HepG2 (cell line): ENCODE results near the gene ZP2. TPM values are rescaled to one million over a fixed set of nuclear protein-coding genes. Genes with fewer than 3 reads are reported as not detected.

Experiments
- ATAC-seq: fragments of 200-7000 bp; cut with Tn5 transposase; 3 replicates; pipeline ENCODE4 v1.9.1; 2020; ENCODE audit warnings: mild to moderate bottlenecking, moderate library complexity
- BruUV-seq: library from RNA; stranded (reverse); fragments of 400-500 nt; replicated peaks from 2 replicates; lab custom pipeline; 2021; lab: Mats Ljungman, UMichigan
- CTCF ChIA-PET: fragments of 300-600 bp; formaldehyde crosslinking; extraction: SDS; loops from one replicate; lab custom pipeline; 2021; ENCODE audit warnings: low total read pairs, inconsistent platforms, low intra/inter-chr PET ratio; lab: Yijun Ruan, JAX
- POLR2A ChIA-PET: fragments of 350-600 bp; sonication (Branson Sonifier 250); formaldehyde crosslinking; loops from one replicate; lab custom pipeline; 2020; ENCODE audit warnings: antibody characterized with exemption, inconsistent platforms; lab: Yijun Ruan, JAX
- DNase-seq: peaks from one replicate; pipeline ENCODE4 v3.0.0-alpha.2; 2015; ENCODE audit warnings: low spot score
- FAIRE-seq: peaks from 3 replicates; lab custom pipeline; 2011; peaks lifted over from hg19 to GRCh38; lab: Jason Lieb, UNC
- H2AFZ ChIP-seq: one replicate; pipeline ENCODE4 v1.6.1; 2011; ENCODE audit warnings: low read length, inconsistent platforms
- H3K27ac ChIP-seq: fragments of 300-600 bp; 3 replicates; pipeline ENCODE4 v1.8.0; 2011; ENCODE audit warnings: mixed run types, mild to moderate bottlenecking, mixed read lengths, low read length, inconsistent platforms; ENCODE audit not compliant: insufficient read depth; ENCODE audit errors: extremely low read length
- H3K27me3 ChIP-seq, 2 experiments: fragments of 200-600 bp in 1 of 2; 2 replicates in 1 of 2; 3 replicates in 1 of 2; pipeline versions ENCODE4 v1.6.0 to v1.8.0; 2011; ENCODE audit warnings: low read length in 2 of 2, mild to moderate bottlenecking in 2 of 2, moderate library complexity in 2 of 2, inconsistent platforms in 1 of 2; ENCODE audit not compliant: insufficient read depth in 2 of 2, control insufficient read depth in 1 of 2
- H3K36me3 ChIP-seq, 2 experiments: fragments of 200-600 bp in 1 of 2; replicated peaks in 1 of 2; 2 replicates in 1 of 2; 3 replicates in 1 of 2; pipeline versions ENCODE4 v1.5.1 to v1.8.0; 2011; ENCODE audit warnings: low read length in 2 of 2, inconsistent platforms in 1 of 2; ENCODE audit not compliant: insufficient read depth in 2 of 2, control insufficient read depth in 1 of 2
- H3K4me1 ChIP-seq: 2 replicates; pipeline ENCODE4 v1.5.1; 2012; ENCODE audit warnings: low read length, inconsistent platforms; ENCODE audit not compliant: insufficient read depth
- H3K4me2 ChIP-seq: 2 replicates; pipeline ENCODE4 v1.6.0; 2011; ENCODE audit warnings: low read depth, low read length, inconsistent platforms
- H3K4me3 ChIP-seq, 3 experiments: fragments of 200-600 bp in 1 of 3; sonication (generic), shearing (Covaris generic) in 1 of 3; replicated peaks in 1 of 3; 2 replicates each; pipeline ENCODE4 v1.5.1; 2011 to 2016; ENCODE audit warnings: low read length in 3 of 3, inconsistent platforms in 2 of 3, low read depth in 2 of 3, mild to moderate bottlenecking in 2 of 3, control low read depth in 1 of 3, mixed read lengths in 1 of 3; ENCODE audit not compliant: insufficient read depth in 1 of 3
- H3K79me2 ChIP-seq: one replicate; pipeline ENCODE4 v1.6.1; 2011; ENCODE audit warnings: low read length, inconsistent platforms; ENCODE audit not compliant: insufficient read depth
- H3K9ac ChIP-seq: 2 replicates; pipeline ENCODE4 v1.6.0; 2011; ENCODE audit warnings: mild to moderate bottlenecking, low read depth, low read length, inconsistent platforms; ENCODE audit not compliant: insufficient read depth
- H3K9me3 ChIP-seq: 2 replicates; pipeline ENCODE4 v1.5.1; 2012; ENCODE audit warnings: mild to moderate bottlenecking, low read length
- H4K20me1 ChIP-seq: 2 replicates; pipeline ENCODE4 v1.6.0; 2011; ENCODE audit warnings: inconsistent platforms, mild to moderate bottlenecking, low read length, moderate library complexity; ENCODE audit not compliant: insufficient read depth
- ATF1 ChIP-seq: IDR thresholded peaks from 2 replicates; pipeline ENCODE4 v1.6.1; 2016; ENCODE audit warnings: mild to moderate bottlenecking, control low read depth
- CHD4 ChIP-seq: fragments of 200-600 bp; sonication (generic); IDR thresholded peaks from 2 replicates; pipeline ENCODE4 v1.7.0; 2017; ENCODE audit warnings: mild to moderate bottlenecking, low read length, borderline replicate concordance
- FOXK1 ChIP-seq: sonication (generic); formaldehyde crosslinking; IDR thresholded peaks from 2 replicates; pipeline ENCODE4 v1.4.0; 2020; ENCODE audit warnings: low read depth, missing genetic modification reagents, borderline replicate concordance
- GATAD2A ChIP-seq: IDR thresholded peaks from 2 replicates; pipeline ENCODE4 v1.6.1; 2016
- HBP1 ChIP-seq: IDR thresholded peaks from 2 replicates; pipeline ENCODE4 v1.6.1; 2016; ENCODE audit warnings: low read depth, control low read depth
- HNF1A ChIP-seq, 2 experiments: sonication (generic) in 1 of 2; formaldehyde crosslinking in 1 of 2; IDR thresholded peaks; 2 replicates each; pipeline versions ENCODE4 v1.4.0 to v1.6.1; 2016 to 2020; ENCODE audit warnings: borderline replicate concordance in 1 of 2, low read depth in 1 of 2, mild to moderate bottlenecking in 1 of 2, missing genetic modification reagents in 1 of 2
- MBNL3 ChIP-seq: fragments of 250-450 bp; sonication (Bioruptor Pico); conservative IDR thresholded peaks from 2 replicates; pipeline ENCODE4 v1.8.0; 2022; ENCODE audit warnings: mild to moderate bottlenecking, inconsistent platforms
- MTA1 ChIP-seq: sonication (generic); formaldehyde crosslinking; IDR thresholded peaks from 2 replicates; pipeline ENCODE4 v1.4.0; 2020; ENCODE audit warnings: missing genetic modification reagents, mild to moderate bottlenecking, borderline replicate concordance
- MYPOP ChIP-seq: sonication (generic); formaldehyde crosslinking; IDR thresholded peaks from 2 replicates; pipeline ENCODE4 v1.8.1; 2023; ENCODE audit warnings: mild to moderate bottlenecking, moderate library complexity, missing genetic modification reagents
- NR2F2 ChIP-seq: IDR thresholded peaks from 2 replicates; pipeline ENCODE4 v1.6.1; 2012; ENCODE audit warnings: low read depth, inconsistent platforms, borderline replicate concordance
- POLR2G ChIP-seq: fragments of 200-400 bp; formaldehyde crosslinking; IDR thresholded peaks from 2 replicates; pipeline ENCODE4 v1.6.1; 2018; ENCODE audit warnings: mild to moderate bottlenecking, low read depth, low read length, moderate library complexity
- ZFP37 ChIP-seq: sonication (generic); formaldehyde crosslinking; IDR thresholded peaks from 2 replicates; pipeline ENCODE4 v1.4.0; 2020; ENCODE audit warnings: missing genetic modification reagents, borderline replicate concordance
- ZMYM3 ChIP-seq: sonication (generic); formaldehyde crosslinking; IDR thresholded peaks from 2 replicates; pipeline ENCODE4 v1.5.1; 2020; ENCODE audit warnings: mild to moderate bottlenecking, missing genetic modification reagents
- ZNF160 ChIP-seq: sonication (generic); formaldehyde crosslinking; IDR thresholded peaks from 2 replicates; pipeline ENCODE4 v1.8.0; 2022; ENCODE audit warnings: mild to moderate bottlenecking, inconsistent platforms, missing genetic modification reagents
- ZNF180 ChIP-seq: sonication (generic); formaldehyde crosslinking; IDR thresholded peaks from 2 replicates; pipeline ENCODE4 v1.4.0; 2020; ENCODE audit warnings: low read depth, missing genetic modification reagents, borderline replicate concordance
- ZNF296 ChIP-seq: sonication (generic); formaldehyde crosslinking; conservative IDR thresholded peaks from 2 replicates; pipeline ENCODE4 v1.5.0; 2020; ENCODE audit warnings: mild to moderate bottlenecking, missing genetic modification reagents
- ZNF350 ChIP-seq: sonication (generic); formaldehyde crosslinking; IDR thresholded peaks from 2 replicates; pipeline ENCODE4 v1.4.0; 2020; ENCODE audit warnings: mild to moderate bottlenecking, low read depth, missing genetic modification reagents, borderline replicate concordance
- ZNF563 ChIP-seq: sonication (generic); formaldehyde crosslinking; IDR thresholded peaks from 2 replicates; pipeline ENCODE4 v1.8.0; 2022; ENCODE audit warnings: mild to moderate bottlenecking, moderate library complexity, missing genetic modification reagents
- ZNF839 ChIP-seq: sonication (generic); formaldehyde crosslinking; IDR thresholded peaks from 2 replicates; pipeline ENCODE4 v1.4.0; 2020; ENCODE audit warnings: missing genetic modification reagents, mild to moderate bottlenecking, borderline replicate concordance
- whole genome bisulfite sequencing: methylation state at CpG from one replicate; pipeline ENCODE4 v1.1.6; 2017; ENCODE audit warnings: low lambda C conversion rate; 5-methylcytosine and 5-hydroxymethylcytosine counted together
- in situ Hi-C: cut with HindIII; loops from 2 replicates; pipeline ENCODE4 v1.10.0; 2017; ENCODE audit warnings: low pct_unique_long_range_greater_than_20kb; ENCODE audit not compliant: extremely low pct_ligation_motif_present
- intact Hi-C: fragments of 100-400 bp; cut with micrococcal nuclease; formaldehyde crosslinking; loops from one replicate; pipeline ENCODE4 v1.10.0; 2022; ENCODE audit not compliant: unreplicated experiment
- polyA plus RNA-seq, 8 experiments: library from polyadenylated mRNA; depleted of rRNA in 3 of 8; stranded (reverse) in 7 of 8; unstranded in 1 of 8; fragments of >200 nt; fragmentation: Illumina TruSeq in 4 of 8; extraction: Trizol in 4 of 8; gene quantifications; 2 replicates each; pipeline versions ENCODE4 v1.2.1 to v1.2.3, GENCODE V29; 2011 to 2016; ENCODE audit warnings: low read depth in 4 of 8, missing spikeins in 1 of 8, mixed read lengths in 1 of 8; ENCODE audit not compliant: insufficient read depth in 1 of 8
- total RNA-seq, 5 experiments: library from RNA; depleted of rRNA; stranded (reverse); fragments of >200 nt; fragmentation: Illumina TruSeq; extraction: Trizol; gene quantifications; 2 replicates each; pipeline ENCODE4 v1.2.3, GENCODE V29; 2016; ENCODE audit warnings: low read depth in 1 of 5

ZP2 gene
- total and polyA plus RNA-seq, 2 of the 13 experiments (the other 11 are each of a cell fraction or from before 2014, with no cell fraction given) = not detected

- H3K4me2 ChIP-seq = no peak overlapping the region
- FAIRE-seq (no peak), DNase-seq (no peak), ATAC-seq (no peak)
- no peaks in the 10 kb centered on the region for H4K20me1 ChIP-seq
- H3K4me1 ChIP-seq = peaks cover 40% of the 10 kb centered on the region
- H3K4me3 ChIP-seq = no peak overlapping the region
- no peaks in the 10 kb centered on the region for H3K9me3 ChIP-seq
- POLR2A ChIA-PET = interaction anchor here (1.5 to 2.8 kb wide), 2 partner anchors 23 to 69 kb away, joined by 3 to 14 read pairs; partner anchors contain the start of gene ANKS4B
- peaks cover 0 to 4% of the 10 kb centered on the region in 2 experiments; a peak in 2 of 5 replicates for H3K36me3 ChIP-seq
- no peaks in the 10 kb centered on the region for H3K27me3 ChIP-seq
- no peaks in the 10 kb centered on the region for H3K79me2 ChIP-seq
- intact Hi-C loops = no loop called here
- BruUV-seq = no TSS peak
- no peak overlapping the region for H3K9ac ChIP-seq
- in situ Hi-C loops = no loop called here
- CTCF ChIA-PET = no interaction called here
- 95% methylated on average over 4 of the region's 4 CpGs for WGBS
- no peak overlapping the region for H2AFZ ChIP-seq
- H3K27ac ChIP-seq = no peak overlapping the region
- no peak for TF ChIP-seq ZNF839 (CRISPR knock-in tag)
- TF ChIP-seq MTA1 = no peak
- TF ChIP-seq CHD4 = no peak
- TF ChIP-seq ZMYM3 (CRISPR knock-in tag) = 0 out of 2 replicates have a peak, but pooled peaks have one; percentile 26
- no peak for TF ChIP-seq MYPOP (CRISPR knock-in tag)
- no peak for TF ChIP-seq NR2F2
- no peak for TF ChIP-seq ATF1 (CRISPR knock-in tag)
- TF ChIP-seq HBP1 (CRISPR knock-in tag) = no peak
- TF ChIP-seq ZNF160 (CRISPR knock-in tag) = no peak
- TF ChIP-seq ZNF296 (CRISPR knock-in tag) = no peak
- no peak for TF ChIP-seq FOXK1
- TF ChIP-seq ZFP37 (CRISPR knock-in tag) = no peak
- no peak for TF ChIP-seq MBNL3 (CRISPR knock-in tag)
- TF ChIP-seq HNF1A (IDR thresholded peaks at IDR 0.05; ENCODE audit: low read depth) = no peak
- TF ChIP-seq HNF1A (CRISPR knock-in tag; IDR thresholded peaks at IDR 0.05; ENCODE audit: borderline replicate concordance) = no peak
- TF ChIP-seq ZNF350 (CRISPR knock-in tag) = 0 out of 2 replicates have a peak, but pooled peaks have one; percentile 34
- TF ChIP-seq GATAD2A (CRISPR knock-in tag) = no peak
- 0 out of 2 replicates have a peak, but pooled peaks have one; percentile 29 for TF ChIP-seq POLR2G
- no peak for TF ChIP-seq ZNF563 (CRISPR knock-in tag)
- no peak for TF ChIP-seq ZNF180 (CRISPR knock-in tag)
These were observed 45.9 kb upstream of the ZP2 start for GRCh38 chr16:21257284-21257683.
